Osteocyte (in vitro differentiated cells): ENCODE results near the gene SORD. TPM values are rescaled to one million over a fixed set of nuclear protein-coding genes. Genes with fewer than 3 reads are reported as not detected.

Experiments
- DNase-seq: peaks from one replicate; pipeline ENCODE4 v3.0.0; 2021; ENCODE audit warnings: mixed read lengths; ENCODE audit not compliant: unreplicated experiment; ENCODE audit errors: extremely low spot score
- H3K27ac Mint-ChIP-seq: one replicate; pipeline ENCODE4 v1.8.0; 2021; ENCODE audit warnings: mild to moderate bottlenecking, mixed read lengths; ENCODE audit not compliant: unreplicated experiment
- H3K27me3 Mint-ChIP-seq: one replicate; pipeline ENCODE4 v1.8.0; 2021; ENCODE audit warnings: mixed read lengths; ENCODE audit not compliant: unreplicated experiment
- H3K36me3 Mint-ChIP-seq: one replicate; pipeline ENCODE4 v1.8.0; 2021; ENCODE audit warnings: mixed read lengths; ENCODE audit not compliant: unreplicated experiment
- H3K4me1 Mint-ChIP-seq: one replicate; pipeline ENCODE4 v1.8.0; 2021; ENCODE audit warnings: mixed read lengths; ENCODE audit not compliant: unreplicated experiment
- H3K4me3 Mint-ChIP-seq: one replicate; pipeline ENCODE4 v1.8.0; 2021; ENCODE audit warnings: mild to moderate bottlenecking, moderate library complexity, mixed read lengths; ENCODE audit not compliant: unreplicated experiment
- H3K9me3 Mint-ChIP-seq: one replicate; pipeline ENCODE4 v1.8.0; 2021; ENCODE audit warnings: mixed read lengths; ENCODE audit not compliant: unreplicated experiment
- CTCF ChIP-seq: fragments of 200-600 bp; sonication (generic); IDR thresholded peaks from 2 replicates; pipeline ENCODE4 v1.5.0; 2021; ENCODE audit warnings: antibody characterized with exemption, mild to moderate bottlenecking, moderate library complexity
- total RNA-seq: library from RNA; stranded (reverse); gene quantifications from 2 replicates; pipeline ENCODE4 v1.2.1, GENCODE V29; 2021

Gene SORD
- total RNA-seq, 1 donor from 2014 or later = 9.8 TPM

- DNase-seq = no peak
- no peak for TF ChIP-seq CTCF
- no peaks in the 10 kb centered on the region for H3K4me1 Mint-ChIP-seq
- no peaks in the 10 kb centered on the region for H3K9me3 Mint-ChIP-seq
- no peak overlapping the region for H3K4me3 Mint-ChIP-seq
- H3K27ac Mint-ChIP-seq = no peak overlapping the region
- H3K36me3 Mint-ChIP-seq = no peaks in the 10 kb centered on the region
- peaks cover 61% of the 10 kb centered on the region for H3K27me3 Mint-ChIP-seq
Observed at GRCh38 chr15:45088801-45089711, 66.1 kb downstream of the SORD start.

GRCh38 chr15:45089712-45090373, 66.8 kb downstream of the SORD start:
- no peak overlapping the region for H3K27ac Mint-ChIP-seq
- peaks cover 53% of the 10 kb centered on the region for H3K27me3 Mint-ChIP-seq
- no peaks in the 10 kb centered on the region for H3K4me1 Mint-ChIP-seq
- no peaks in the 10 kb centered on the region for H3K9me3 Mint-ChIP-seq
- TF ChIP-seq CTCF = no peak
- H3K36me3 Mint-ChIP-seq = no peaks in the 10 kb centered on the region
- no peak for DNase-seq
- no peak overlapping the region for H3K4me3 Mint-ChIP-seq

GRCh38 chr15:45091161-45091560, 68.2 kb downstream of the SORD start:
- Mint-ChIP-seq H3K27me3 (peaks cover 47% of the 10 kb centered on the region), H3K36me3 (no peaks in the 10 kb centered on the region), H3K4me1 (no peaks in the 10 kb centered on the region), H3K27ac (no peak overlapping the region), H3K4me3 (no peak overlapping the region), H3K9me3 (no peaks in the 10 kb centered on the region)
- no peak for DNase-seq
- no peak for TF ChIP-seq CTCF

GRCh38 chr15:45091576-45091975, 68.6 kb downstream of the SORD start:
- Mint-ChIP-seq H3K27ac (no peak overlapping the region), H3K36me3 (no peaks in the 10 kb centered on the region), H3K9me3 (no peaks in the 10 kb centered on the region), H3K4me1 (no peaks in the 10 kb centered on the region), H3K4me3 (no peak overlapping the region), H3K27me3 (peaks cover 47% of the 10 kb centered on the region)
- TF ChIP-seq CTCF = no peak
- no peak for DNase-seq

- TF ChIP-seq CTCF = no peak
- Mint-ChIP-seq H3K9me3 (no peaks in the 10 kb centered on the region), H3K27me3 (peaks cover 38% of the 10 kb centered on the region), H3K27ac (no peak overlapping the region), H3K36me3 (no peaks in the 10 kb centered on the region), H3K4me3 (no peak overlapping the region), H3K4me1 (no peaks in the 10 kb centered on the region)
- no peak for DNase-seq
Observed at GRCh38 chr15:45093013-45093412, 70.0 kb downstream of the SORD start.
